Head of caudate nucleus (tissue), 42 donors: Measurements from ENCODE around the gene RASAL2.
"Not testable (repeated sequence)": the region's sequence is repeated elsewhere in the genome, so short reads cannot be mapped to it uniquely, and the experiment has no call there.

Source experiments
- DNase-seq, 42 donors: peaks; one replicate each; pipeline versions ENCODE4 v3.0.0 to v3.0.0-alpha.2; 2020 to 2021; ENCODE audit warnings: mixed read lengths in 7 of 42
- intact Hi-C: fragments of 100-400 bp; cut with DNase I; formaldehyde crosslinking; loops from one replicate; pipeline ENCODE4 v1.15.0; 2022

RASAL2 gene

GRCh38 chr1:178308438-178308837, 214.5 kb downstream of the RASAL2 start:
- intact Hi-C loops = no loop called here
- DNase-seq = no peak

GRCh38 chr1:178310685-178311105, 216.8 kb downstream of the RASAL2 start:
- intact Hi-C loops = loop anchor here (2.0 kb wide), 1 partner anchor 190 kb away; no protein-coding TSS in a partner anchor
- DNase-seq = peak in 1 of 42 donors; percentile 21

GRCh38 chr1:178311164-178311563, 217.3 kb downstream of the RASAL2 start:
- intact Hi-C loops = loop anchor here (2.0 kb wide), 1 partner anchor 190 kb away; no protein-coding TSS in a partner anchor

GRCh38 chr1:178320280-178320982, 226.5 kb downstream of the RASAL2 start:
- intact Hi-C loops, DNase-seq: not testable (repeated sequence)

More at GRCh38 chr1:178311164-178311563, 217.3 kb downstream of the RASAL2 start:
- DNase-seq = no peak

- no peak for DNase-seq
- intact Hi-C loops = no loop called here
Observed at GRCh38 chr1:178323067-178323466, 229.2 kb downstream of the RASAL2 start.

GRCh38 chr1:178324003-178324402, 230.1 kb downstream of the RASAL2 start:
- intact Hi-C loops = no loop called here
- DNase-seq = no peak

- intact Hi-C loops = no loop called here
- DNase-seq = no peak
Observed at GRCh38 chr1:178328728-178329127, 234.8 kb downstream of the RASAL2 start.

- no peak for DNase-seq
- intact Hi-C loops = no loop called here
Observed at GRCh38 chr1:178330153-178330552, 236.2 kb downstream of the RASAL2 start.

- intact Hi-C loops = no loop called here
- no peak for DNase-seq
Observed at GRCh38 chr1:178330848-178331497, 237.1 kb downstream of the RASAL2 start.

- intact Hi-C loops = no loop called here
- DNase-seq = no peak
Observed at GRCh38 chr1:178335426-178335825, 241.5 kb downstream of the RASAL2 start.

GRCh38 chr1:178337091-178337706, 243.3 kb downstream of the RASAL2 start:
- intact Hi-C loops = no loop called here
- no peak for DNase-seq

- intact Hi-C loops = no loop called here
- no peak for DNase-seq
Observed at GRCh38 chr1:178339834-178340233, 245.9 kb downstream of the RASAL2 start.

- intact Hi-C loops = no loop called here
- peak in 3 of 42 donors; percentile 5 to 46 (median 45) for DNase-seq
Observed at GRCh38 chr1:178341261-178341956, 247.5 kb downstream of the RASAL2 start.

- DNase-seq = no peak
- intact Hi-C loops = no loop called here
Observed at GRCh38 chr1:178342745-178343144, 248.8 kb downstream of the RASAL2 start.

GRCh38 chr1:178344513-178345091, 250.7 kb downstream of the RASAL2 start:
- intact Hi-C loops = no loop called here

GRCh38 chr1:178345238-178345637, 251.3 kb downstream of the RASAL2 start:
- intact Hi-C loops = no loop called here

More at GRCh38 chr1:178344513-178345091, 250.7 kb downstream of the RASAL2 start:
- peak in 5 of 42 donors; percentile 7 to 62 (median 16) for DNase-seq

GRCh38 chr1:178345807-178346206, 251.9 kb downstream of the RASAL2 start:
- intact Hi-C loops = no loop called here
- no peak for DNase-seq

More at GRCh38 chr1:178345238-178345637, 251.3 kb downstream of the RASAL2 start:
- no peak for DNase-seq

- intact Hi-C loops = no loop called here
Observed at GRCh38 chr1:178349801-178350200, 255.9 kb downstream of the RASAL2 start.

GRCh38 chr1:178351911-178352310, 258.0 kb downstream of the RASAL2 start:
- intact Hi-C loops = not testable (repeated sequence)

More at GRCh38 chr1:178349801-178350200, 255.9 kb downstream of the RASAL2 start:
- no peak for DNase-seq

More at GRCh38 chr1:178351911-178352310, 258.0 kb downstream of the RASAL2 start:
- not testable (repeated sequence) for DNase-seq
